Measurements from ENCODE around the gene RNGTT.
A peak's percentile ranks its signal among the peaks of the same experiment; 100 is the strongest.

RNGTT gene

DNA sequence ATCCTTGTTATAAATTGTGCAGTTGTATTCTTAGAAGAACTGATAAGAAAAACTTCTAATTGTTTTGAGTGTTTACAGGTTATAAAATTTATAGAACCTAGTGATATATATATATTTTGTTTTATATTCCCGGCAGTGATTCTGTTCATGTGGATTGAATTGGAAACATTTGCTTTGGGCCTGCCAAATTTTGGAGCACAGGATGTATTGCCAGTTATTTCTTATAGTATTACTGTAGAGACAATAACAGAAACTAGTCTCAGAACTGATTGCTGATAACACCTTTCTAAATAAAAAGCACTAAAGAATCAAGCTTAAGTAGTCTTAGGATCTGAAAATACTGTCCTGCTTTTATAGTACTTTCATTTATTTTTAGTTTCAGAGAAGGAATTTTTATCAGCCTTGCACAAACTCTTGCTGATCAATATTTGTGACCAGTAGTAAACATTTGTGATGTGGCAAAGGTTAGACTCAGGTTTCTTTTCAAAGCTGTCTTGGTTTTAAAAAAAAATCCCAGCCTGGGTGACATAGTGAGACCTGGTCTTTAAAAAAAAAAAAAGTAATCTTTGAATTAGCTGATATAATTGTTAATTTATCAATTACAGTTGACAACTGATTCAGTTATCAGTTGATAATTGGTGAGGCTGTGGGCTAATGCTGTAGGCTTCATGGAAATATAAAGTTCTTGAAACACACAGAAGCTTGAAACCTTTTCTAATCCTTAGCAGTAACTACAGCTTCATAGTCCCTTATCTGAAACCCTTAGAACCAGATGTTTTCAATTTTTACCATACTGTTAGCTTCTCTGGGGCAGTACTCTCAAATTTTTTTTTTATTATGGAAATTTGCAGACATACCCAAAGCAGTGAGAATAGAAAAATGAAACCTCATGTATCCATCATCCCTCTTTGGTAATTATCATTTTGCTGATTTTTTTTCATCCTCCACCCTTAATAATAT, 42.4 kb downstream of the RNGTT start:
- H3F3A ChIP-seq (ENCODE audit: low read depth), result peaks cover 6% of the 10 kb centered on the region; the same call in 1 of the 2 replicates
- no peaks in the 10 kb centered on the region for H3K9me3 ChIP-seq (ENCODE audit: insufficient read depth, low read depth, low read length)
- H3K36me3 ChIP-seq (ENCODE audit: insufficient read depth, low read length), result peaks cover 30% of the 10 kb centered on the region; the same call in 1 of the 2 replicates
- no peak overlapping the region for H3K4me2 ChIP-seq (ENCODE audit: low read depth, low read length, poor library complexity, severe bottlenecking)
- no peak overlapping the region for H3K9ac ChIP-seq (ENCODE audit: low read depth, low read length, poor library complexity, severe bottlenecking)
- no peak overlapping the region for H2AFZ ChIP-seq (ENCODE audit: low read length)
- no peak overlapping the region for H3K4me3 ChIP-seq (ENCODE audit: low read length, poor library complexity, severe bottlenecking)
- H4K20me1 ChIP-seq (ENCODE audit: insufficient read depth, low read length, poor library complexity, severe bottlenecking), result no peaks in the 10 kb centered on the region
- peaks cover 16% of the 10 kb centered on the region for H3K4me1 ChIP-seq (ENCODE audit: insufficient read depth, low read length, poor library complexity, severe bottlenecking)
- TF ChIP-seq, protein P1, sequence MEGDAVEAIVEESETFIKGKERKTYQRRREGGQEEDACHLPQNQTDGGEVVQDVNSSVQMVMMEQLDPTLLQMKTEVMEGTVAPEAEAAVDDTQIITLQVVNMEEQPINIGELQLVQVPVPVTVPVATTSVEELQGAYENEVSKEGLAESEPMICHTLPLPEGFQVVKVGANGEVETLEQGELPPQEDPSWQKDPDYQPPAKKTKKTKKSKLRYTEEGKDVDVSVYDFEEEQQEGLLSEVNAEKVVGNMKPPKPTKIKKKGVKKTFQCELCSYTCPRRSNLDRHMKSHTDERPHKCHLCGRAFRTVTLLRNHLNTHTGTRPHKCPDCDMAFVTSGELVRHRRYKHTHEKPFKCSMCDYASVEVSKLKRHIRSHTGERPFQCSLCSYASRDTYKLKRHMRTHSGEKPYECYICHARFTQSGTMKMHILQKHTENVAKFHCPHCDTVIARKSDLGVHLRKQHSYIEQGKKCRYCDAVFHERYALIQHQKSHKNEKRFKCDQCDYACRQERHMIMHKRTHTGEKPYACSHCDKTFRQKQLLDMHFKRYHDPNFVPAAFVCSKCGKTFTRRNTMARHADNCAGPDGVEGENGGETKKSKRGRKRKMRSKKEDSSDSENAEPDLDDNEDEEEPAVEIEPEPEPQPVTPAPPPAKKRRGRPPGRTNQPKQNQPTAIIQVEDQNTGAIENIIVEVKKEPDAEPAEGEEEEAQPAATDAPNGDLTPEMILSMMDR (conservative IDR thresholded peaks at IDR 0.05; ENCODE audit: low read length), result no peak
- TF ChIP-seq EZH2phosphoT487 (IDR thresholded peaks at IDR 0.05; ENCODE audit: borderline replicate concordance), result no peak
- no peaks in the 10 kb centered on the region for H3K27me3 ChIP-seq (ENCODE audit: insufficient read depth, low read length, poor library complexity, severe bottlenecking)
- H3K9me2 ChIP-seq (replicated peaks; ENCODE audit: low read depth, low read length), result no peaks in the 10 kb centered on the region
- no peaks in the 10 kb centered on the region for H3K79me2 ChIP-seq (ENCODE audit: insufficient read depth, low read length)

DNA sequence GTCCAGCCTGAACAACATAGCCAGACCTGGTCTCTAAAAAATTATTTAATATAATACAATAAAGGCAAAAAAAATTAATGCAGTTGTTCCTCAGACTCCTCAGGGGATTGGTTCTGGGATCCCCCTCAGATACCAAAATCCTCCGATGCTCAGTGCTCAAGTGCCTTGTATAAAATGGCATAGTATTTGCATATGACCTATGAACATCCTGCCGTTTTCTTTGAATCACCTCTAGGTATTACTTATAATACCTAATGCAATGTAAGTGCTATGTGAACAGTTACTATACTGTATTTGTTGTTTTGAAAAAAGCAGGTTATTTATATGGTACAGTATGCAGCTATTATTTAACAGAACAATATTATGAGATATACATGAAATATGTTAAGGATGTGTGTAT, 43.3 kb downstream of the RNGTT start:
- Histone ChIP-seq H3K27me3 (ENCODE audit: insufficient read depth, low read length, poor library complexity, severe bottlenecking) (no peaks in the 10 kb centered on the region), H3K36me3 (ENCODE audit: insufficient read depth, low read length) (peaks cover 24% of the 10 kb centered on the region; the same call in 1 of the 2 replicates), H3K79me2 (ENCODE audit: insufficient read depth, low read length) (peaks cover 6% of the 10 kb centered on the region; the same call in 1 of the 2 replicates), H3F3A (ENCODE audit: low read depth) (peaks cover 6% of the 10 kb centered on the region; the same call in 1 of the 2 replicates), H4K20me1 (ENCODE audit: insufficient read depth, low read length, poor library complexity, severe bottlenecking) (no peaks in the 10 kb centered on the region), H3K9ac (ENCODE audit: low read depth, low read length, poor library complexity, severe bottlenecking) (no peak overlapping the region), H3K4me1 (ENCODE audit: insufficient read depth, low read length, poor library complexity, severe bottlenecking) (peaks cover 16% of the 10 kb centered on the region), H2AFZ (ENCODE audit: low read length) (no peak overlapping the region), H3K9me2 (replicated peaks; ENCODE audit: low read depth, low read length) (no peaks in the 10 kb centered on the region), H3K9me3 (ENCODE audit: insufficient read depth, low read depth, low read length) (no peaks in the 10 kb centered on the region), H3K4me3 (ENCODE audit: low read length, poor library complexity, severe bottlenecking) (no peak overlapping the region), H3K4me2 (ENCODE audit: low read depth, low read length, poor library complexity, severe bottlenecking) (no peak overlapping the region)
- TF ChIP-seq EZH2phosphoT487 (IDR thresholded peaks at IDR 0.05; ENCODE audit: borderline replicate concordance), result no peak
- TF ChIP-seq, protein P1 (conservative IDR thresholded peaks at IDR 0.05; ENCODE audit: low read length), result no peak

DNA sequence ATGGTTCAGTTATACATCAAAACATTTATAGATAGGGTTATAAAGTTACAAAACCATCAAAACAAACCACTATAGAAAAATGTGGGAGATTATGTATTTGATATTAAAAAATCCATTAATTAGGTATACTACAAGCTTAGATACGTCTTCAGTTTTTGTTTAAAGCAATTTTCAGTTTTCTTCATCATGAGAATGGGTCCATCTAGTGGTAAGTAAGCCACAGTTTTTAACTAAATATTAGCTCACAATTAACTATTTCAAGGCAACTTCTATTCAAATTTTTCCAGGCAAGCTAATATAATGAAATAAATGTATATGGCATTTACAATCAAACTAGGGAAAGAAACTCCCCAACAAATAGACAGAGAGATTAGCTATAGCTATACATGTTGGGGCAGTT, 44.4 kb downstream of the RNGTT start:
- no peaks in the 10 kb centered on the region for H3K9me2 ChIP-seq (replicated peaks; ENCODE audit: low read depth, low read length)
- H3K4me3 ChIP-seq (ENCODE audit: low read length, poor library complexity, severe bottlenecking), result no peak overlapping the region
- no peak overlapping the region for H3K4me2 ChIP-seq (ENCODE audit: low read depth, low read length, poor library complexity, severe bottlenecking)
- H3K79me2 ChIP-seq (ENCODE audit: insufficient read depth, low read length), result peaks cover 17% of the 10 kb centered on the region; the same call in 1 of the 2 replicates
- H3K9me3 ChIP-seq (ENCODE audit: insufficient read depth, low read depth, low read length), result no peaks in the 10 kb centered on the region
- peaks cover 22% of the 10 kb centered on the region for H3K4me1 ChIP-seq (ENCODE audit: insufficient read depth, low read length, poor library complexity, severe bottlenecking)
- no peak overlapping the region for H2AFZ ChIP-seq (ENCODE audit: low read length)
- H3K27me3 ChIP-seq (ENCODE audit: insufficient read depth, low read length, poor library complexity, severe bottlenecking), result no peaks in the 10 kb centered on the region
- peaks cover 6% of the 10 kb centered on the region for H4K20me1 ChIP-seq (ENCODE audit: insufficient read depth, low read length, poor library complexity, severe bottlenecking)
- no peak overlapping the region for H3K9ac ChIP-seq (ENCODE audit: low read depth, low read length, poor library complexity, severe bottlenecking)
- H3K36me3 ChIP-seq (ENCODE audit: insufficient read depth, low read length), result peaks cover 19% of the 10 kb centered on the region; the same call in 1 of the 2 replicates
- TF ChIP-seq, protein P1 (conservative IDR thresholded peaks at IDR 0.05; ENCODE audit: low read length), result peak; percentile 68
- no peak for TF ChIP-seq EZH2phosphoT487 (IDR thresholded peaks at IDR 0.05; ENCODE audit: borderline replicate concordance)
- peaks cover 6% of the 10 kb centered on the region; the same call in 1 of the 2 replicates for H3F3A ChIP-seq (ENCODE audit: low read depth)

All from Loucy (cell line).